NCI-H446 (cell line): ENCODE data around the gene CADM2.
"Not testable (repeated sequence)": the region's sequence is repeated elsewhere in the genome, so short reads cannot be mapped to it uniquely, and the experiment has no call there.

Experiments
- DNase-seq, 2 experiments: peaks; one replicate each; lab custom pipeline; 2025; lab: John Stamatoyannopoulos, UW

The CADM2 gene

GRCh38 chr3:85670634-85671205 is 711.9 kb downstream of the CADM2 start:
- DNase-seq = no peak

GRCh38 chr3:85672761-85673160 is 714.0 kb downstream of the CADM2 start:
- DNase-seq = no peak

GRCh38 chr3:85678713-85679112 is 719.9 kb downstream of the CADM2 start:
- DNase-seq = no peak

- DNase-seq = no peak
These were observed 723.1 kb downstream of the CADM2 start for GRCh38 chr3:85681906-85682305.

- no peak for DNase-seq
These were observed 732.4 kb downstream of the CADM2 start for GRCh38 chr3:85691196-85691595.

- DNase-seq = no peak
These were observed 738.4 kb downstream of the CADM2 start for GRCh38 chr3:85697156-85697555.

GRCh38 chr3:85706130-85706529 is 747.3 kb downstream of the CADM2 start:
- DNase-seq = no peak

- not testable (repeated sequence) for DNase-seq
These were observed 749.5 kb downstream of the CADM2 start for GRCh38 chr3:85708325-85708724.

GRCh38 chr3:85709346-85709892 is 750.6 kb downstream of the CADM2 start:
- no peak for DNase-seq

- no peak for DNase-seq
These were observed 751.7 kb downstream of the CADM2 start for GRCh38 chr3:85710490-85710889.

- no peak for DNase-seq
These were observed 762.8 kb downstream of the CADM2 start for GRCh38 chr3:85721409-85722145.

- no peak for DNase-seq
These were observed 767.0 kb downstream of the CADM2 start for GRCh38 chr3:85725809-85726208.

- DNase-seq = no peak
These were observed 767.5 kb downstream of the CADM2 start for GRCh38 chr3:85726241-85726640.

- no peak for DNase-seq
These were observed 779.1 kb downstream of the CADM2 start for GRCh38 chr3:85737846-85738245.

GRCh38 chr3:85740561-85740960 is 781.8 kb downstream of the CADM2 start:
- DNase-seq = no peak

- no peak for DNase-seq
These were observed 799.7 kb downstream of the CADM2 start for GRCh38 chr3:85758442-85758841.

GRCh38 chr3:85760342-85760741 is 801.6 kb downstream of the CADM2 start:
- DNase-seq = no peak

GRCh38 chr3:85780806-85781205 is 822.0 kb downstream of the CADM2 start:
- peak; percentile 7 to 30 for DNase-seq

- peak in 1 of 2 experiments; percentile 22 for DNase-seq
These were observed 823.0 kb downstream of the CADM2 start for GRCh38 chr3:85781806-85782205.

- peak in 1 of 2 experiments; percentile 26 for DNase-seq
These were observed 824.5 kb downstream of the CADM2 start for GRCh38 chr3:85783291-85783690.

GRCh38 chr3:85785766-85786165 is 827.0 kb downstream of the CADM2 start:
- no peak for DNase-seq

GRCh38 chr3:85790445-85791030 is 831.7 kb downstream of the CADM2 start:
- peak in 1 of 2 experiments; percentile 0 for DNase-seq

GRCh38 chr3:85796140-85796539 is 837.4 kb downstream of the CADM2 start:
- no peak for DNase-seq
